NCI-H345 treated with DMSO at 0.1 percent for 48 hours (cell line): ENCODE results near the gene TNFAIP2.

Experiments used
- DNase-seq: peaks from one replicate; lab custom pipeline; 2025; ENCODE audit not compliant: unreplicated experiment; lab: John Stamatoyannopoulos, UW

Gene TNFAIP2

DNA sequence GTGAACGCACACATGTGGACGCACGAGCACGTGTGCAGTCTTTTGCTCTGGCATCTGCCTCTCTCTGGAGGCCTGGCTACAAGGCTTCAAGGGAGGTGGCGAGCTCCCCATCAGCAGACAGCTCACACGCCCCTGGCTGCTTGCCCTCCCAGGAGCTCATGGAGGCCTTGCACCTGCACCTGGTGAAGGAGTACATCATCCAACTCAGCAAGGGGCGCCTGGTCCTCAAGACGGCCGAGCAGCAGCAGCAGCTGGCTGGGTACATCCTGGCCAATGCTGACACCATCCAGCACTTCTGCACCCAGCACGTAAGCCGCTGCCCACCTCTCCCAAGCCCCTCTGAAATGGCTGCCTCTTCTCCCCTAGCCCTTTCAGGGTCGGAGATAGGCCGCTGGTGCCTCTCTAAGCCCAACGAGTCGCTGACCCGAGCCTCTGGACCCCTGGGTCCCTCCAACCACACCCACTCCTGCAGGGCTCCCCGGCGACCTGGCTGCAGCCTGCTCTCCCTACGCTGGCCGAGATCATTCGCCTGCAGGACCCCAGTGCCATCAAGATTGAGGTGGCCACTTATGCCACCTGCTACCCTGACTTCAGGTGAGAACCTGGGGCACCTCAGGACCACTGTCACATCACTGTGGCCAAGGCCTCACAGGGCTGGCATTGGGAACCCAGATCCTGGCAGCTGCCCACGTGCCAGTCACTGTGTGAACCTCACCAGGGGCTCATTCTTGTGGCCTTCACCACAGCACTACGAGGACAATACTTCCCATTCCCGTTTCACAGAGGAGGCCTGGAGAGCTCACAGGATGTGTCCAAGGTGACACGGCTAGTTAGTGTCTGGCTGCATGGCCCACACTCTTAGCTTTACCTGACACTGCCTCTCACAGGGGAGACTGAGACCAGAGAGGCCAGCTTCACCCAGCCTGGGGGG lies 10.2 kb downstream of the TNFAIP2 start:
- no peak for DNase-seq

DNA sequence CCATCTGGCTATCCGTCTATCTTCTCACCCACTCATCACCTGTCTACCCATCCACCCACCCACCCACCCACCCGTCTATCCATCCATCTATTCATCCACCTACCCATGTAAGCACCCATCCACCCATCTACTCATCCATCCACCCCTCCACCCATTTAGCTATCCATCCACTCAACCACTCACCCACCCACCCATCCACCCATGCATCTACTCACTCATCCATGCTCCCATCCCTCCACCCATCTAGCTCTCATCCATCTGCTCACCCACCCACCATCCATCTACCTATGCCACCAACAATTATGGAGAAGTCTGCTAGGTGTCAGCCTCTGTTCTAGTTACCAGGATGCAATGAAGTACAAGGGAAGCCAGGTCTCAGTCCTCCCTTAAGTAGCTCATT lies 11.1 kb downstream of the TNFAIP2 start:
- DNase-seq: no peak

DNA sequence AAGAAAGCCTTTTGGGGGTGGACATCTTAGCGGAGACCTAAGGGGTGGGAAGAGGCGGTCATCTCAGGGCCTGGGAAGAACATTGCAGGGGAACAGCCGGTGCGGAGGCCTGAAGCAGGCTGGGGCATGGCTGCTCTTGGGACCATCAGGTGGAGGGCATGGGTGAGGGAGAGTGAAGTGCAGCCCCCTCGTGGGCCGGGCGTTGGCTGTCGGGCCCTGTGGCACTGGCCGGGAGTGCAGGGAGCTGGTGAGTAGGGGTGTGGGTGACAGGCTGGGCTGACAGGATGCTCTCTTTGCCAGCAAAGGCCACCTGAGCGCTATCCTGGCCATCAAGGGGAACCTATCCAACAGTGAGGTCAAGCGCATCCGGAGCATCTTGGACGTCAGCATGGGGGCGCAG lies 11.7 kb downstream of the TNFAIP2 start:
- no peak for DNase-seq

DNA sequence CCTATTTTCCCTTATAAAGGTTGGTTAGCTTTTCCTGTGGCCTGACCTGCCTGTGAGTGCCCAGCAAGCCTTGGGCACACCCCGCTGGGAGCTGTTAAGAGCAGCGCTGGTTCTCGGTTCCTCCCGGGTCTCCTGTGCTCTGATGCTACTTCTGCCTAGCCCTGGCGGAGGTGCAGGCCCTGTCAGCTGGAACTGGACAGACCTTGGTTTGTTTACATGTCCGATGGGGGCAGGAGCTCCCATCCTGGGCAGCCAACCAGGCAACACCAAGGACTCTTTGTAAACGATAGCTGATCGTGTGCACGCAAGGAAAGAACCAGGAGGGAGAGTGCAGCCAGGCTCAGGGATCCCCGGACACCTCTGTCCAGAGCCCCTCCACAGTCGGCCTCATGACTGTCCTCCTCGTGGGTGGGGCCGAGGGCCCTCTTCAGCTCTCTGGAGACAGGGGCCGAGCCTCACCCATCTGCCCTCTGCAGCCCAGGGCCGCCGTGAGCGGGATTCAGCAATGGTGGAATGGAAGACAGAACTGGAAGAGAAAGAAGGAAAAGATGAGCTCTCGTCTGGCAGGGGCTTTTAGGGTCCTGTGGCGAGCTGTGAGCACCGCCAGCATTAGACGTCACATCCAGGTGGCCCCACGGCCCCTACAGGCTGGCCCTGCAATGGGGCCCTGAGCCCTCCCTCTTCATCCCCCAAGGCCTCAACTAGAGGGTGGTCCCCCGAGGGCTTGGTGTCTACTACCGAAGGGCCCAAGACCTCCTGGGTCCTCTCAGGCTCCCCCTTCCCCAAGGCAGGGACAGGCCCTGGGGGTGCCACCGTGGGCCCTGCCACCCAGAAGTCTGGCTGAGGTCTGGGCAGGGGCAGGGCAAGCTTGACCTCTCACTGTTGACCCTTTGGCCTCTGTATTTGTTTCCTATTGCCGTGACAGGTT lies 12.3 kb downstream of the TNFAIP2 start:
- DNase-seq: no peak

DNA sequence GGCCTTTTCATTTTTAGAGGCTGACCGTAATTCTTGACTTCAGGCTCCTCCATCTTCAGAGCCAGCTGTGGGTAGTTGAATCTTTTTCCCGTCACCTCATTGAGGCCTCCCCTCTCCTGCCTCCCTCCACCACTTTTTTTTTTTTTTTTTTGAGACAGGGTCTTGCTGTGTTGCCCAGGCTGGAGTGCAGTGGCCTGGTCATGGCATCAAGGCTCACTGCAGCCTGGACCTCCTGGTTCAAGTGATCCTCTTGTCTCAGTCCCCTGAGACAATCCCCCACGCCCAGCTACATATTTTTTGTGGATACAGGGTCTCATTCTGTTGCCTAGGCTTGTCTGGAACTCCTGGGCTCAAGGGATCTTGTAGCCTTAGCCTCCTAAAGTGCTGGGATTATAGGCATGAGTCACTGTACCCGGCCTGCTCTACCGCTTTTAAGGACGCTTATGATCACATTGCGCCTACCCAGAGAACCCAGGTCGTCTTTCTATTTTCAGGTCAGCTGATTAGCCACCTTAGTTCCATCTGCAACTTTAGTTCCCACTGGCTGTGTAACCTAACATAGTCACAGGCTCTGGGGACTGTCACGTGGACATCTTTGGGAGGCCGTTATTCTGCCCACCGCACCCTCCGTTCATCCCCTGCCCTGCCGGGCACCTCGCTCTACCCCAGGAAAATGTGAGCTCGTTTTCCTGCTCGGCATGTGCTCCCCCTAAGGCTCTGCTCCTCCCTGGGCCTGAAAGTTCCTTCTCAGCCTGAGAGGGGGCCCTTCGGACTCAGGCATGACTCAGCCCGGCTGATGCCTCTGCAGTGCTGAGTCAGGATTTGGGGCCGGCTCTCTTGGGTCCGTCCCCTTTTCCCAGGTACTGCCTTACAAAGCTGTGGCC lies 13.4 kb downstream of the TNFAIP2 start:
- DNase-seq: no peak

DNA sequence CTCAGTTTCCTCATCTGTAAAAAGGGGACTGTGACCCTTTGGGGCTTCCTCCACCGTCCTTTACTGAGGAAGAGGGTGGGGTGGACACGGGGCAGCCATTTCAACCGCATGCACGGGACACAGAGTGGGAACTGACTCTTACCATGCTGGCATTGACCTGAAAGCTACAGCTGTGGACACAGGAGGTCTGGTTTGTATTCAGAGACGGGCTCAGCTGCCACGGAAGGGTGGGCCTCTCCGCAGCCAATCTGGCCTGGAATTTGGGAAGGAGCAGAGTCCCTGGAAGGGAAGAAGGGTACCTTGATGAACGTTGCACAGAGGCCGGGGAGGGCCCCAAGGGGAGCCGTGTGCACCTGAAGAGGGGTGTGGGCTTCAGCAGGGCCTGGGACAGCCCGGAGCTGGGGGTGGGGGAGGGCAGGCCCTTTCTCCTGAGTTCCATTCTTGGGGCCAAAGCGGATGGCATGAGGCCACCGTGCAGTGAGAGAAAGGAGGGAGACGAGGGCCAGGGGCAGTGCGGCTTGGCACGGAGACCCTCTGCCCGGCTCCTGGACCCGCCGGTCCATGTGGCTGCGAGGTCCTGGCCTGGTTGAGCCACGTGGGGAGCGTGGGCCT lies 14.5 kb downstream of the TNFAIP2 start:
- no peak for DNase-seq

DNA sequence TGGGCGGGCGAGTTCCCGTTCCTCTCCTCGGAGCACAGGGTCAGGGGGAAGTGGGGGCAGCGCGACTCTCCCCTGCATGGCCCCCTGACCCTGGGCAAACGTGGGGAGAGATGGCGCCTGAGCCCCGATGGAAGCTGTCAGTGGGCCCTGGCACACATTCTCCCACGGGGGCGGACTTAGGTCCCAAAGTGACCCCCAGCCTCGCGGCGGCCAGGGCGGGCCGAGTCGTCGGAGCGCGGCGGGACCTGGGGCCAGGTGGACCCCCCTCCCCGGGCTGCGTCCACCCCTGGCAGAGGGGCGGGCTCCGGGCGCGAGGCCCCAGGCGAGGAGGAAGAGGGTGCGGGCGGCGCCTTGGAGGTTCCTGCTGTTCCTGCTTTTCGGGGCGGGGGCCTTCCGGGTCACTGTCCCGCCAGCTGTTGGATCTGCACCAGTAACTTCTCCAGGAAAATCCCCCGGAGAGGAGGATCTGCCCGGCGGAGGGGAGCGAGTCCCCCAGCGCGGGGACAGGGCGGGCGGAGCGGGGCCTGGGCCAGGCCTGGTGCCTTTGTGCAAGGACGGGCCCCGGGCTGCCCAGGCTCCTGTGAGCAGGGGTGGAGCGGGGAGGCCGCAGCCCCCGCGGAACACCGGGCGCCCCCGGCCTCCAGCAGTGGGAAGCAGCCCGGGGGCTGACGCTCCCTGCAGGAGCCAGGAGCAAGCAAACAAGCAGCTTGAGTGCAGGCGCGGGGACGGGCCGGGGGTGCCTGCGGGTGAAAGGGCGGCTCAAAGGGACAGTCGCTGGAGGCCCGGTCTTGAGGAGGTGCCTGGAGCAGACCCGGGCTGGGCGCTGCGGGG lies 15.3 kb downstream of the TNFAIP2 start:
- no peak for DNase-seq

DNA sequence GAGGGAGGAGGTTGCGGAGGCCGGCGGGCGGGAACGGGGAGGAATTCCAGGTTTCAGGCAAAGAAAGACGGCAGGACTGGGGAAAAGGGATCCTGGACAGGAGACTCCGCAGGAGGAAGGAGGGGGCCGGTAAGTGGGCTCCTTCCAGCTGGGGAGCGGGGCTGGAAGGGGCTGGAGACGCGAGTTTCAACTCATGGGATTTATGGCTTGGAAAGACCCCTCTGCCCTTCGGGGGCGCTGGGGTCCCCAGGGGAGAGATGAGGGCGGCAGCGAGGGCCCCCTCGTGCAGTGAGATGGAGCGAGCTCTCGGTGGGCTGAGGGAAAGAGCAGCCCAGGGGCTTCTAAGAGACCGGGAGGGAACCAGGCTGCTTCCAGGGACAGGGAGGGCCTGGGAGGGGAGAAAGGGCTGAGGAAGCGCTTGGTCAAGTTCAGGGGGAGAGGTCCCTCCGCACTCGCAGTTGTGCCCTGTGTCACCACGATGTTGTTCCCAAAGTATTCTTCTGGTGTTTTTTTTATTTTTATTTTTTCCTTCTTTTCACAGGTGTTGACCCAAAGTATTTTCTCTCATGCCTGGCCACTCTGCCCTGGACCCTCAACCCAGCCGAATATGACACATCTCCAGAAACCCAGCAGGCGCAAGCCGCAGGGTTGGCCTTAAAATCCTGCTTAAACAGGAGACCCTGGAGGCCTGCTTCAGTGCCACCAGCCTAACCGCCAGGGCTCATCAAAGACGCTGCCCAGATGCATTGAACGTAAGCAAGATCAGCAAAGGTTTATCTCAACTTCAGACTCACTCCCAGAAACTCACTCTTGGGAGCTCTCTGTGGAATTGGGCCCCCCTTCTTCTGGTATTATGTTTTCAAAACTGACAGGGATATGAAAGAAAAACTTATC lies 16.1 kb downstream of the TNFAIP2 start:
- DNase-seq: no peak

DNA sequence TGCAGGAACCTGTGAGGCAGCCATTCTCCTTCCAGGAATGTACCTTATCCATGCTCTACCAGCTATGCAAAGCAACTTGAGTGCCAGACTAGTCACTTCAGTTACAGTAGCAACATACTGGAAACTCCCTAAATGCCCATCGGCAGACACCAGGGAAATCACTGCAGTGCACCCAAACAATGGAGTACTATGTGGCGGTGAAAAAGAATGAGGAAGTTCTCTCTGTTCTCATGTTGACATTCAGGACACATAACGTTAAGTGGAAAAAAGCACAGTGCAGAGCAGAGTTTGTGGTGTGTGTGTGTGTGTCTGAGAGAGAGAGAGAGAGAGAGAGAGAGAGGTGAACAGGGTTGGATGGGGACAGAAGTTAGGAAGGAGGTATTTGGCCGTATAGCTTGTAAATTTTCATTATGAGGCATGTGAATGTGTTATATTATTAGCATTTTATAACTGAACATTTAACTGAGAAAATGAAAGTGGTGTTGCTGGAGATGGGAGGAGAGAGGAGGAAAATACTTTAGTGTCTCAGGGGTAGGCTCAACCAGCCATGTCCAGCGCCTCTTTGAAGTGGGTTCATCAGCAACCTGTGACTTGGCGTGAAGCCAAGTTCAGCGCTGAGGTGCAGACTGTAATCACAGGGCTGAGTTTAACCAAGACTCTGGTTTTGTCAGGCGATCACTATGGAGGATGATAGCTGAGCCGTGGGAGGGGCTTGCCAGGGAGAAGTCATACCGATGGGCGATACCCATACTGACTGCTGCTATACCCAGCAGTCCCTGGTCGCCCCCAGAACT lies 17.3 kb downstream of the TNFAIP2 start:
- peak; percentile 87 for DNase-seq

DNA sequence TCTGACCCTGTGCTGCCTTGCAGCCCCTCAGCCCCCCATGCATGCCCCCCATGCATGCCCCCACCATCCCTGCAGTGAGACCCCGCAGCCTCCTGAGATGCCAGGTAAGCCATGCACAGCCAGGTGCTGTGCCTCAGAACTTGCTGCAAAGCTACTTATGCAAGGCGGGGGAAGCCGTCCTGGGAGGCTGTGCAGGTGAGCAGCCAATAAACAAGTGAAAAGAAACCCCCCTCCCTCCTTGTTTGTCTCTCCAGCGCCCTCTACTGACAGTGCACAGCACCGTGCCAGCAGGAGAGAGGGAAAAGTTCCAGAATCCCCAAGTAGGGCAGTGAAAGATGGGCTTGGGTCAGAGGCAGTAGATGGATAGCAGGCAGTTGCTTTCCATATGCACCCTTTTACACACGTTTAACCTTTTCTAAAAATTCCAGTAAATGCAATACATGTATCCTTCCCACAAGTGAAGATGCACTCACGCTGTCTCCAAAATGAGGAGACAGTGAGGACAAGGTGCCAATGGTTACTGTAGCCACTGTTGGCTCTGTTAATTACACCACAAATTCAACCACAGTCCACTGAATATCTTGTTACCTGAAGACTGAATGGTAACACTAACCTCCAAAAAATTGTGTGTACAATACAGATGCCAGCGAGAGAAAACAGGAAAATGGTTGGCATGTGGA lies 18.0 kb downstream of the TNFAIP2 start:
- peak; percentile 75 for DNase-seq

DNA sequence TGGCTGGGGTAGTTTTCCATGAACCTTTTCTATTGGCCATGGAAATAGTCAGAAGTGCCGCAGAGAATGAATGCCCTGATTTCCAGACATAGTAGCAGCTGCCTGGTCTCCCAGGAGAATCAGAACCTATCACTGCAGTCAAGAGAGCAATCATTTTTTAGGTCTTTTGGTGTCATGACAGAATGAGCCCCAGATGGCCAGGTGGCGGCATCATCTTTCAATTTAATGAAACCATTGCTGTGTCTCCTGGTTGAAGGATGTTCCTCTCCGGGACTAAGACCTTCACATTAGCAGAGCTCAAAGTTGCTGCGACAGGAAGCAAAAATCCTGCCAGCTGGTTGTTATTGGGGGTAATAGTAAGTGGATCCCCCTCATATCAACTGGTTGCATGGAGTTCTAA lies 18.8 kb downstream of the TNFAIP2 start:
- no peak for DNase-seq

DNA sequence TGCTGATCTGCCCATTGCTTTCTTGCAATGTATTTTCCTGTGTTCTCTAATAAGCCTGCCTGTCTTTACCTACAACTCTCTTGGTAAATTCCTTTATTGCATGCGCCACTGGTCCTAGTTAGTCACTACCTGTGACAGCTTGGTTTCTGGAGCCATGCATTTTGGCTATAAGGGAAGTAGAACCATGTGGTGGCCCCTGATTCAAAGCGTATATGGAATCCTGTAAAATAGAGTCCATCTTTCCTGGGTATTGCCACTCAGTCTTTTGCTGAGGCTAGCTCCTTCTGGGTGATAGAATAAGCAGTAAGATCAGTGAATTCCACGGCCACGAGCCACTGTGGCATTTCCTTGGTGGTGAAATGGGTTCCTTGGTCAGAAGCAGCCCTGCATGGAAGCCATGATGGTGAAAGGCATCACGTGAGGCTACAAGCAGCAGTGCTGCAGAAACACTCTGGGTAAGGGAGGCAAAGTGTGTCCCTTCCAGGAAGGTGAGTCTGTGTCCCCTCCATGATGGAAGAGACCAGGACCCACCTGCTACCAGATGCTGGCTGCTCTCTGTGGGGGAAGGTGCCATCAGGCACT lies 19.6 kb downstream of the TNFAIP2 start:
- no peak for DNase-seq

DNA sequence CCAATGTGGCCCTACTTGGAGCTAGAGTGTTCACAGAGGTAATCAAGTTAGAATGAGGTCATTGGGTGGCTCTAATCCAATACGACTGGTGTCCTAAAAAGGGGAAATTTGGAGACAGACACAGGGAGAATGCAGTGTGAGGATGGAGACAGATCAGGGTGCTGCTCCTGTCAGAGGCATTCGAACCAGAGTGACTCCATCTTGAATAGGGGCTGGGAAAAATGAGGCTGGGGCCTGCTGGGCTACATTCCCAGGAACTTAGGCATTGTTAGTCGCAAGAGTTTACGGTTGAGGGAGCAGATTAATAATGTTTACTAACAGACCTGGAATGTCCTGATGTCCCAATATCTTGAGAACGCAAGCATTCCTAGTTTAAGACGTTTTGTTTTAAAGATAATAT lies 20.2 kb downstream of the TNFAIP2 start:
- DNase-seq: no peak

DNA sequence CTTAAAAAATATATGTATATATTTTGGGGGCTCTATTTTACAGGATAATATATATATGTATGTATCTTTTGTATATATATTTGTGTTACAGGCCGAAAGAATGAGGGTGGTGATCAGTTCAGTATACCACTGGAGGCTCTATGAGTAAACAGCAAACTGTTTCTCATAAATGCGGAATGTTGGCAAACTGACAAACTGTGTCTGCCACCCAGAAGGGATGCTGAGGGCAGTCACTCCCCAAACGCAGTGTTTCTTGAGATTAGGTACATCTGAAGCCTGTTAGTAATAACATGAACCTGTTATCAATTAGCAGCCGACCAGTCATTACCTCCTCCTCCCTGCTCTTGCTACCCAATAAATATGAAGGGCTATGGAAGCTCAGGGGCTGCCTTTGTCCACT lies 20.8 kb downstream of the TNFAIP2 start:
- DNase-seq: no peak

DNA sequence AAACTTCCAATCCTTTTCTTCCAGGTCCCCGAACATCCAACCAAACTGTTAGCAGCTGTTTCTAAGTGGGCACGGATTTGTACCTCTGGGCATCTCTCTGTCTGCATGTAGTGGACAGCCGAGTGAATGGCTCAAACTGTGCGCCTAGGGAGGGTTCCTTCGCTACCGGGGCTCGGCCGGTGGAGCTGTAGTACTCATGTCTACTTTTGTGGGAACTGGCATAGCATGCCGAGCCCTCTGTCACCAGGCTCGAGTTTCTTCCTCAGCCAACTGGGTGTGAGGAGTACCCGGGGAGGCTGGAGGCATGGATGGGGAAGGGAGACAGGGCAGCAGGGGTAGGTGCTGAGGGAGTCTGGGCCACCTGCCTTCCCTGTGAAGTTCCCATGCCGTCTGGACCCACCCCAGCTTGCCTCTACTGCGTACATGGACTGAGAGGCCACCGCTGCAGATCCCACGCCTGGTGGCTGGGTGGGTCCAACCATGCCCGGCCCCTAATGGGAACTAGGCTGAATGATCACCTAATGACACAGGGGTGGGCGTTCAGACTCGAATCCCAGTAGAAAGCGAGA lies 23.0 kb downstream of the TNFAIP2 start:
- no peak for DNase-seq

DNA sequence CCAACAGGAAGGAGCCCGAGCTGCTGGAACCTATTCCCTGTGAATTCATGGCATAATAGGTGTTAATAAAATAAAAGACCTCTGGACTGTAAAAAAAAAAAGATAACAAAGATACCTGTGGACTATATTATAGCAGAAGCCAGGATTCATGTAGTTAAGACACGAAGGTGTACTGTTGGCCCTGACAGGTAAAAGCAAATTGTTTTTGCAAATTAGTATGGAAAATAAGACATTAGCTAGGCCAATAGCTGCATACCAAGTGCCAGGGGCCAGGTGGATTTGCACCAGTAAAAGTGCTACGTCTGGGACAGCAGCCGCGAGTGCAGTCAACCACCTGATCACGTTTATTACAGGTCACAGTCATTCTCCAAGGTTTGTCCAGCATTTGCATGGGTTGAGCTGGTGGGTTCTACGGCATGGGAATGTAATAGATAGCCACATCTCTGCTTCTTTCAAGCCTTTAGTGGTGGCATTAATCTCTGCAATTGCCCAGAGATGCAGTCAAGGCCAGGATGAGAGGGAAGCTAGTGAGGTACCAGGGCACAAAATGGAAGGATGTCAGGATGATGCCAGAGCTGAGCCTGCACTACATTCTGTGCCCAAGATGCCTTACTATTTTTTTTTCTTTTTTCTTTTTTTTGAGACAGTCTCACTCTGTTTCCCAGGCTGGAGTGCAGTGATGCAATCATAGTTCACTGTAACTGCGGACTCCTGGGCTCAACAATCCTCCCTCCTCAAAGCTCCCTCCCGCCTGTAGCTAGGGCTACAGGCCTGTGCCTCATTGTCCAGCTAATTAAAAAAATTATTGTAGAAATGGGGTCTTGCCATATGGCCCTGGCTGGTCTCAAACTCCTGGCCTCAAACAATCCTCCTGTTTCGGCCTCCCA lies 26.3 kb downstream of the TNFAIP2 start:
- DNase-seq: no peak
